IMR-90 (cell line): Measurements from ENCODE around the gene HMG20A.

Experiments
- NFE2L2 ChIP-seq: fragments of 150-350 bp; IDR thresholded peaks from 2 replicates; pipeline ENCODE4 v1.6.1; 2016; ENCODE audit warnings: low read depth, mild to moderate bottlenecking, low read length
- TF ChIP-seq, protein P1 (sequence below): fragments of 150-350 bp; IDR thresholded peaks from 2 replicates; pipeline ENCODE4 v1.6.1; 2016; ENCODE audit warnings: low read depth, mild to moderate bottlenecking, low read length, moderate library complexity, borderline replicate concordance

DNA sequence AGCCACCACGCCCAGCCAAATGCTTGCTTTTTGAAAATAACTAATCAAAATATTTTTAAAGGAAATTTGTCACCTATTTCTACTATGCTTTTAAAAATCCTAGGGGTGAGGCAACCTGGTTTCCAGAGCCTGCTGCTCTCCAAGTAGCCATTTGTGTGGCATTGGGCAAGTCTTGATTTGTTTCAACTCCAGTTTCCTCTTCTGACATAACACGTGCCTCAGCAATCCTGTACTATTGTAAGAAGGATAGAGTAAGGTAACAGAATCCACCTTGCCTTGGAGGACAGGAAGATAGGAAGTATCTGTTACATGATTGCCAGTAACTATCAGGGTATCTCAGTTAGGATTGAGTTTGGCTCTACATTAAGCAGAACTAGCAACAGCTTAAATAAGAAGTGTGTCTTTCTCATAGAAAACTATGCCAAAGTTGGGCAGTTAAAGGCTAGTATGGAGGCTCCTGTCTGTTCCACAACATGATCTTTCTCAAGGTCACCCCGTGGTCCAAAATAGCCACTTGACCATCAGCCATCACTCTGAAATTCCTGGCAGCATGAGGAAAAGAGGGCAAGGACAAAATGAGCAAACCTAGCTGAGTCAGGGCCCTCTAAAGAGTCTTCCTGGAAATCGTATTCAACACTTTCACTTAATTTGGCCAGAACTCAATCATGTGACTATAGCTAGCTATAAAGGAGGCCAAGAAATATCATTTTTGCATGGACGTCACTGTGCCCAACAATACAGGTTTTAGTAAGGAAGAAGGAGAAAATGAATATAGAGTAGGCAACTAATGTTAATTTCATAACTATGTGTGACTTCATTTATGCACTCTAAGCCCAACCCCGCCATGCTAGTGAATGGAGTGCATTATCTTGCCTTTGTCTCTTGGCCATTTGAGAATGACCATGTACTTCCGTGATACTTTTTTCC, 66.1 kb downstream of the HMG20A start:
- TF ChIP-seq, protein P1, sequence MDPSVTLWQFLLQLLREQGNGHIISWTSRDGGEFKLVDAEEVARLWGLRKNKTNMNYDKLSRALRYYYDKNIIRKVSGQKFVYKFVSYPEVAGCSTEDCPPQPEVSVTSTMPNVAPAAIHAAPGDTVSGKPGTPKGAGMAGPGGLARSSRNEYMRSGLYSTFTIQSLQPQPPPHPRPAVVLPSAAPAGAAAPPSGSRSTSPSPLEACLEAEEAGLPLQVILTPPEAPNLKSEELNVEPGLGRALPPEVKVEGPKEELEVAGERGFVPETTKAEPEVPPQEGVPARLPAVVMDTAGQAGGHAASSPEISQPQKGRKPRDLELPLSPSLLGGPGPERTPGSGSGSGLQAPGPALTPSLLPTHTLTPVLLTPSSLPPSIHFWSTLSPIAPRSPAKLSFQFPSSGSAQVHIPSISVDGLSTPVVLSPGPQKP: no peak
- no peak for TF ChIP-seq NFE2L2
